OCI-LY7 (cell line): ENCODE measurements around the gene IL32. TPM values are rescaled to one million over a fixed set of nuclear protein-coding genes. Genes with fewer than 3 reads are reported as not detected.

Experiments
- BruUV-seq: library from RNA; stranded (reverse); fragments of 400-500 nt; replicated peaks from 2 replicates; lab custom pipeline; 2021; lab: Mats Ljungman, UMichigan
- CTCF ChIA-PET: fragments of 300-600 bp; sonication (Branson Sonifier 250); formaldehyde crosslinking; loops from one replicate; lab custom pipeline; 2022; ENCODE audit warnings: antibody characterized with exemption; ENCODE audit not compliant: unreplicated experiment; lab: Charles Lee
- POLR2A ChIA-PET: fragments of 300-600 bp; sonication (Branson Sonifier 250); formaldehyde crosslinking; loops from one replicate; lab custom pipeline; 2022; ENCODE audit warnings: antibody characterized with exemption; lab: Charles Lee
- DNase-seq: peaks from one replicate; pipeline ENCODE4 v3.0.0-alpha.2; 2015; ENCODE audit warnings: low spot score
- H2AFZ ChIP-seq: fragments of 200-600 bp; sonication (generic), shearing (Covaris generic); 2 replicates; pipeline ENCODE4 v1.6.1; 2014; ENCODE audit warnings: mild to moderate bottlenecking, antibody characterized with exemption, low read length, moderate library complexity
- H3K27ac ChIP-seq: fragments of 200-600 bp; sonication (generic); 2 replicates; pipeline ENCODE4 v1.5.1; 2014; ENCODE audit warnings: mixed run types, low read depth, mild to moderate bottlenecking, moderate library complexity, low read length, inconsistent platforms; ENCODE audit not compliant: poor library complexity, severe bottlenecking
- H3K36me3 ChIP-seq: fragments of 200-600 bp; sonication (generic); 2 replicates; pipeline ENCODE4 v1.6.1; 2014; ENCODE audit warnings: mild to moderate bottlenecking, antibody characterized with exemption, low read length, moderate library complexity, mixed read lengths; ENCODE audit not compliant: insufficient read depth
- H3K4me1 ChIP-seq: fragments of 200-600 bp; sonication (generic); 2 replicates; pipeline ENCODE4 v1.5.1; 2014; ENCODE audit warnings: mild to moderate bottlenecking, low read length; ENCODE audit not compliant: insufficient read depth, poor library complexity, severe bottlenecking
- H3K4me2 ChIP-seq: fragments of 200-600 bp; sonication (generic); 2 replicates; pipeline ENCODE4 v1.6.1; 2014; ENCODE audit warnings: mild to moderate bottlenecking, low read length
- H3K4me3 ChIP-seq: fragments of 200-600 bp; sonication (generic); 2 replicates; pipeline ENCODE4 v1.5.1; 2014; ENCODE audit warnings: mild to moderate bottlenecking, low read depth, low read length; ENCODE audit not compliant: poor library complexity, severe bottlenecking
- H3K79me2 ChIP-seq: fragments of 200-600 bp; sonication (generic); 2 replicates; pipeline ENCODE4 v1.6.1; 2016; ENCODE audit warnings: low read depth, mild to moderate bottlenecking, low read length, moderate library complexity, mixed read lengths; ENCODE audit not compliant: insufficient read depth
- H3K9me2 ChIP-seq: fragments of 200-600 bp; sonication (generic); 2 replicates; pipeline ENCODE4 v1.6.1; 2016; ENCODE audit warnings: mild to moderate bottlenecking, low read length, mixed read lengths; ENCODE audit not compliant: insufficient read depth
- H3K9me3 ChIP-seq: fragments of 200-600 bp; sonication (generic); 2 replicates; pipeline ENCODE4 v1.6.1; 2014; ENCODE audit warnings: mild to moderate bottlenecking, mixed run types, low read length, mixed read lengths
- H4K20me1 ChIP-seq: fragments of 200-600 bp; sonication (generic); 2 replicates; pipeline ENCODE4 v1.6.1; 2014; ENCODE audit warnings: mild to moderate bottlenecking, antibody characterized with exemption, low read length, moderate library complexity, mixed read lengths; ENCODE audit not compliant: insufficient read depth
- EZH2phosphoT487 ChIP-seq: fragments of 200-600 bp; sonication (generic); IDR thresholded peaks from 2 replicates; pipeline ENCODE4 v1.6.1; 2018; ENCODE audit warnings: low read depth, borderline replicate concordance, mild to moderate bottlenecking, mixed run types, antibody characterized with exemption, low read length, moderate library complexity, mixed read lengths
- intact Hi-C: fragments of 100-400 bp; cut with micrococcal nuclease; formaldehyde crosslinking; loops from one replicate; pipeline ENCODE4 v1.10.0; 2022; ENCODE audit not compliant: unreplicated experiment
- total RNA-seq, 2 experiments: library from RNA; depleted of rRNA in 1 of 2; stranded (reverse); fragments of >200 nt in 1 of 2; shearing (Covaris generic) in 1 of 2; gene quantifications; 2 replicates each; pipeline ENCODE4 v1.2.3, GENCODE V29; 2014 to 2022
- TF ChIP-seq, protein P1 (sequence below): fragments of 200-600 bp; sonication (generic); conservative IDR thresholded peaks from 2 replicates; pipeline ENCODE4 v1.5.1; 2014; ENCODE audit warnings: mild to moderate bottlenecking, antibody characterized with exemption, low read length, moderate library complexity, mixed read lengths

IL32 gene
- total RNA-seq, 2 experiments from 2014 or later = not detected

- intact Hi-C loops = no loop called here
- no peak overlapping the region for H3K4me3 ChIP-seq
- ChIA-PET CTCF (no interaction called here), POLR2A (interaction anchor here (0.6 kb wide), 1 partner anchor 12 kb away, joined by 3 read pairs; the partner anchor contains the start of genes HCFC1R1 and THOC6)
- no peaks in the 10 kb centered on the region for H3K4me1 ChIP-seq
- no peaks in the 10 kb centered on the region for H3K9me3 ChIP-seq
- H4K20me1 ChIP-seq = no peaks in the 10 kb centered on the region
- no TSS peak for BruUV-seq
- no peak for DNase-seq
- TF ChIP-seq, protein P1, sequence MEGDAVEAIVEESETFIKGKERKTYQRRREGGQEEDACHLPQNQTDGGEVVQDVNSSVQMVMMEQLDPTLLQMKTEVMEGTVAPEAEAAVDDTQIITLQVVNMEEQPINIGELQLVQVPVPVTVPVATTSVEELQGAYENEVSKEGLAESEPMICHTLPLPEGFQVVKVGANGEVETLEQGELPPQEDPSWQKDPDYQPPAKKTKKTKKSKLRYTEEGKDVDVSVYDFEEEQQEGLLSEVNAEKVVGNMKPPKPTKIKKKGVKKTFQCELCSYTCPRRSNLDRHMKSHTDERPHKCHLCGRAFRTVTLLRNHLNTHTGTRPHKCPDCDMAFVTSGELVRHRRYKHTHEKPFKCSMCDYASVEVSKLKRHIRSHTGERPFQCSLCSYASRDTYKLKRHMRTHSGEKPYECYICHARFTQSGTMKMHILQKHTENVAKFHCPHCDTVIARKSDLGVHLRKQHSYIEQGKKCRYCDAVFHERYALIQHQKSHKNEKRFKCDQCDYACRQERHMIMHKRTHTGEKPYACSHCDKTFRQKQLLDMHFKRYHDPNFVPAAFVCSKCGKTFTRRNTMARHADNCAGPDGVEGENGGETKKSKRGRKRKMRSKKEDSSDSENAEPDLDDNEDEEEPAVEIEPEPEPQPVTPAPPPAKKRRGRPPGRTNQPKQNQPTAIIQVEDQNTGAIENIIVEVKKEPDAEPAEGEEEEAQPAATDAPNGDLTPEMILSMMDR = no peak
- TF ChIP-seq EZH2phosphoT487 = peak; percentile 15; the same call in 1 of the 2 replicates
- no peaks in the 10 kb centered on the region for H3K36me3 ChIP-seq
- H3K79me2 ChIP-seq = no peaks in the 10 kb centered on the region
- H3K9me2 ChIP-seq = no peaks in the 10 kb centered on the region
- no peak overlapping the region for H3K27ac ChIP-seq
- H2AFZ ChIP-seq = no peak overlapping the region
- no peak overlapping the region for H3K4me2 ChIP-seq
These were observed 29.3 kb upstream of the IL32 start for GRCh38 chr16:3035972-3036725.

- no peaks in the 10 kb centered on the region for H3K36me3 ChIP-seq
- no peaks in the 10 kb centered on the region for H3K4me1 ChIP-seq
- ChIA-PET POLR2A (no interaction called here), CTCF (no interaction called here)
- BruUV-seq = no TSS peak
- no peaks in the 10 kb centered on the region for H4K20me1 ChIP-seq
- no peak within 1 kb of the TSS for H3K27ac ChIP-seq
- H3K9me2 ChIP-seq = no peaks in the 10 kb centered on the region
- H2AFZ ChIP-seq = no peak within 1 kb of the TSS
- no peak within 1 kb of the TSS for H3K4me3 ChIP-seq
- TF ChIP-seq, protein P1 = no peak
- TF ChIP-seq EZH2phosphoT487 = no peak
- intact Hi-C loops = no loop called here
- H3K4me2 ChIP-seq = no peak within 1 kb of the TSS
- DNase-seq = no peak
- H3K79me2 ChIP-seq = no peaks in the 10 kb centered on the region
- H3K9me3 ChIP-seq = no peaks in the 10 kb centered on the region
These were observed 28.6 kb upstream of the IL32 start, which contains the start of gene BICDL2 for GRCh38 chr16:3036726-3037315. BICDL2 (minus strand) TSS chr16:3036944; CDS start chr16:3035496, 1,448 bp downstream.

DNA sequence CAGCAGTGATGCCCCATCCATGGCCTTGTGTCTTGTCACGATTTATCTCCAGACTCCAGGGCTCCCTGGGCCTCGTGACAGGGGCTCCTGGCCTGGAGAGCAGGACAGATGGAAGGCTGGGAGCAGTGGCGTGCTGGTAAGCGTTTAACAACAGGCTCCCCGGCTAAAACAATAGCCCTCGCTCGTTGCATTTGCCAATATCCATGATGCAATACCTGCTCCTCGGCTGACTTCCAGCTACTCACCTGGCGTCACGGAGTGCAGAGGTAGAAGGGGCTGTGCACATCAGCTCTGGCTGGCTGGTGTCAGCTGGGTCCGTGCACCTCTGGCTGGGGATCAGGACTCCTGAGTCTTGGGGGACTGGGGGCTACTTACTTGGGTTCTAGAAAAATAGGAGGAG, 27.2 kb upstream of the IL32 start:
- H3K9me3 ChIP-seq = no peaks in the 10 kb centered on the region
- POLR2A ChIA-PET = no interaction called here
- H3K4me3 ChIP-seq = no peak overlapping the region
- H3K79me2 ChIP-seq = no peaks in the 10 kb centered on the region
- no peak overlapping the region for H2AFZ ChIP-seq
- no peak for DNase-seq
- H3K4me2 ChIP-seq = no peak overlapping the region
- BruUV-seq = no TSS peak
- no peaks in the 10 kb centered on the region for H3K36me3 ChIP-seq
- H3K27ac ChIP-seq = no peak overlapping the region
- H3K9me2 ChIP-seq = no peaks in the 10 kb centered on the region
- TF ChIP-seq EZH2phosphoT487 = no peak
- TF ChIP-seq, protein P1 = no peak
- CTCF ChIA-PET = interaction anchor here (1.3 kb wide), 1 partner anchor 10 kb away, joined by 9 read pairs; no protein-coding TSS in a partner anchor
- no peaks in the 10 kb centered on the region for H4K20me1 ChIP-seq
- intact Hi-C loops = no loop called here
- H3K4me1 ChIP-seq = no peaks in the 10 kb centered on the region
